Measurements from ENCODE around the gene EMD.

DNA sequence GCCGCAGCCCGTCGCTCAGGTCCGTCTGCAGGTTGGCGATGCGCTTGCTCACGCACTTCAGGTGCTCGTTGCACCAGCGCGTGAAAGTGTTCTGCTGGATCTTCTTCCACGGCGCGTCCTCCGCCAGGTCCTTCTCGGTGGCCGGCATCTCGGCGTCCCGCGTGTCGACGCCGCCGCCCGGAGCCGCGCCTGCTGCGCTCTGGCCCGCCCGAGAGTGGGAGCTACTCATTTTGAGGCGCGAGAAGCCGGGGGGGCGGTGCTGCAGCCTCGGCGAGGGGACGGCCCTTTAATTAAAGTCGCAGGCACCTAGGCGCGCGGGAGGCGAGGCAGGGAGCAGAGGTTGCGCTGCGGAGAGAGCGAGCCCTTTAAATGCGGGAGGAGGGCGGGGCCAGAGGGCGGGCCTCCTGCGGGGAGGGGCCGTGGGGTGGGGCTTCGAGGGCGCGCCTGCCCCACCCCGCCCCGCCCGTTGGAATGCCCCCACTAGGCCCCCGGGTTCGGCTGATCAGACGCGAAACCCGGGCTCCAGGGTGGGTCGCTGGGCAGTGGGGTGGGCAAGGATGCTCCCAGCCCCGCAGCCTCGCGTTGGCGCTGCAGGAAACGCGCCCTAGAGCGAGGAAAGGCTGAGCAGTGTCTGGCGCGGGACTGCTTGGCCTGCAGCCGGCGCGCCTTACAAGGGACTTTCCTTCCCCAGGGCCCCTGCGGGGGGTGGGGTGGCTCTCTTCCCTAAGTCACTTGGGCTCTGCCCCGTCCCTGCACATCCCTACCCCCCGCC, 7.9 kb upstream of the EMD start:
- no peak for TF ChIP-seq CTCF (conservative IDR thresholded peaks at IDR 0.05; ENCODE audit: low read depth, low read length)
- TF ChIP-seq EZH2 (IDR thresholded peaks at IDR 0.05; ENCODE audit: borderline replicate concordance, low read depth, low read length, poor library complexity, severe bottlenecking), result no peak
